IMR-90 (cell line): Measurements from ENCODE around the gene PRDM2. TPM values are rescaled to one million over a fixed set of nuclear protein-coding genes. Genes with fewer than 3 reads are reported as not detected.

Source experiments
- ATAC-seq: fragments of 200-7000 bp; cut with Tn5 transposase; 2 replicates; pipeline ENCODE4 v1.9.1; 2020; ENCODE audit warnings: low read depth, mild to moderate bottlenecking, moderate library complexity
- BruUV-seq: library from RNA; stranded (reverse); fragments of 400-500 nt; replicated peaks from 2 replicates; lab custom pipeline; 2021; lab: Mats Ljungman, UMichigan
- CTCF ChIA-PET: fragments of 300-600 bp; formaldehyde crosslinking; extraction: SDS; loops from one replicate; lab custom pipeline; 2021; ENCODE audit warnings: antibody characterized with exemption; lab: Yijun Ruan, JAX
- POLR2A ChIA-PET: fragments of 300-600 bp; sonication (Branson Sonifier 250); formaldehyde crosslinking; loops from one replicate; lab custom pipeline; 2022; ENCODE audit warnings: antibody characterized with exemption; ENCODE audit not compliant: unreplicated experiment; lab: Charles Lee
- DNase-seq: peaks from one replicate; pipeline ENCODE4 v3.0.0; 2013
- H2AFZ ChIP-seq: replicated peaks from 2 replicates; pipeline ENCODE3; 2013; ENCODE audit warnings: low read length, mild to moderate bottlenecking; ENCODE audit not compliant: poor library complexity
- H2AK5ac ChIP-seq: 2 replicates; pipeline ENCODE4 v1.6.1; 2013; ENCODE audit warnings: low read depth, low read length, inconsistent platforms
- H2AK9ac ChIP-seq: replicated peaks from 2 replicates; pipeline ENCODE3; 2013; ENCODE audit warnings: mild to moderate bottlenecking, low read depth, low read length, moderate library complexity; ENCODE audit not compliant: poor library complexity
- H2BK120ac ChIP-seq: 2 replicates; pipeline ENCODE4 v1.6.1; 2013; ENCODE audit warnings: low read depth, low read length, inconsistent platforms
- H2BK15ac ChIP-seq: 3 replicates; pipeline ENCODE4 v1.6.1; 2013; ENCODE audit warnings: low read depth, low read length, inconsistent platforms
- H2BK20ac ChIP-seq: 2 replicates; pipeline ENCODE4 v1.6.1; 2013; ENCODE audit warnings: low read depth, mild to moderate bottlenecking, inconsistent platforms, low read length, moderate library complexity
- H2BK5ac ChIP-seq: 2 replicates; pipeline ENCODE4 v1.6.1; 2013; ENCODE audit warnings: mild to moderate bottlenecking, low read depth, low read length, inconsistent platforms; ENCODE audit not compliant: poor library complexity, severe bottlenecking
- H3K14ac ChIP-seq: replicated peaks from 2 replicates; pipeline ENCODE4 v1.6.1; 2013; ENCODE audit warnings: low read depth, low read length, inconsistent platforms
- H3K18ac ChIP-seq: 2 replicates; pipeline ENCODE4 v1.6.1; 2013; ENCODE audit warnings: low read depth, low read length, control low read depth
- H3K23ac ChIP-seq: 2 replicates; pipeline ENCODE4 v1.6.1; 2013; ENCODE audit warnings: low read depth, low read length, inconsistent platforms
- H3K27ac ChIP-seq: 2 replicates; pipeline ENCODE4 v1.5.1; 2013; ENCODE audit warnings: mild to moderate bottlenecking, control low read depth, low read length; ENCODE audit not compliant: insufficient read depth
- H3K27me3 ChIP-seq: 2 replicates; pipeline ENCODE4 v1.6.1; 2013; ENCODE audit warnings: low read length; ENCODE audit not compliant: control insufficient read depth, insufficient read depth
- H3K36me3 ChIP-seq: 2 replicates; pipeline ENCODE4 v1.6.1; 2013; ENCODE audit warnings: low read length, mixed read lengths; ENCODE audit not compliant: control insufficient read depth, insufficient read depth
- H3K4ac ChIP-seq: 2 replicates; pipeline ENCODE4 v1.6.1; 2013; ENCODE audit warnings: low read depth, low read length, inconsistent platforms
- H3K4me1 ChIP-seq: 2 replicates; pipeline ENCODE4 v1.6.1; 2013; ENCODE audit warnings: low read length, mixed read lengths; ENCODE audit not compliant: control insufficient read depth, insufficient read depth
- H3K4me2 ChIP-seq: 2 replicates; pipeline ENCODE4 v1.6.1; 2013; ENCODE audit warnings: low read depth, mild to moderate bottlenecking, control low read depth, low read length, moderate library complexity
- H3K4me3 ChIP-seq: 2 replicates; pipeline ENCODE4 v1.5.1; 2013; ENCODE audit warnings: low read depth, mild to moderate bottlenecking, control low read depth, low read length, moderate library complexity; ENCODE audit not compliant: insufficient read depth
- H3K56ac ChIP-seq: 2 replicates; pipeline ENCODE4 v1.6.1; 2013; ENCODE audit warnings: low read length, inconsistent platforms; ENCODE audit not compliant: insufficient read depth; ENCODE audit errors: extremely low read depth
- H3K79me1 ChIP-seq, 2 experiments: 2 replicates each; pipeline ENCODE4 v1.6.1; 2013; ENCODE audit warnings: low read length in 2 of 2, inconsistent platforms in 1 of 2, low read depth in 1 of 2
- H3K9ac ChIP-seq: 2 replicates; pipeline ENCODE4 v1.6.1; 2013; ENCODE audit warnings: low read depth, low read length, control low read depth
- H3K9me1 ChIP-seq: 2 replicates; pipeline ENCODE4 v1.6.1; 2013; ENCODE audit warnings: low read length, inconsistent platforms; ENCODE audit not compliant: insufficient read depth
- H3K9me3 ChIP-seq: 2 replicates; pipeline ENCODE4 v1.6.1; 2013; ENCODE audit warnings: low read length; ENCODE audit not compliant: control insufficient read depth, insufficient read depth
- H4K20me1 ChIP-seq: 2 replicates; pipeline ENCODE4 v1.6.1; 2013; ENCODE audit warnings: low read length, inconsistent platforms; ENCODE audit not compliant: insufficient read depth
- H4K5ac ChIP-seq: 2 replicates; pipeline ENCODE4 v1.6.1; 2013; ENCODE audit warnings: mild to moderate bottlenecking, low read depth, low read length, control low read depth
- H4K8ac ChIP-seq, 2 experiments: 2 replicates each; pipeline ENCODE4 v1.6.1; 2013; ENCODE audit warnings: low read depth in 2 of 2, low read length in 2 of 2, control low read depth in 1 of 2, inconsistent platforms in 1 of 2
- H4K91ac ChIP-seq: 2 replicates; pipeline ENCODE4 v1.6.1; 2013; ENCODE audit warnings: low read depth, low read length, inconsistent platforms; ENCODE audit not compliant: insufficient read depth
- CHD1 ChIP-seq: IDR thresholded peaks from 2 replicates; pipeline ENCODE4 v1.6.1; 2012; ENCODE audit warnings: low read depth, low read length, improper control_type of control experiment
- MXI1 ChIP-seq: IDR thresholded peaks from 2 replicates; pipeline ENCODE4 v1.6.1; 2012; ENCODE audit warnings: low read depth, mild to moderate bottlenecking, low read length, moderate library complexity, borderline replicate concordance
- WGBS, 2 experiments: methylation state at CpG; one replicate each; pipeline versions ENCODE4 v1.1.5 to v1.1.7; 2013; ENCODE audit warnings: missing lambda C conversion rate in 2 of 2; ENCODE audit not compliant: insufficient read length in 1 of 2; ENCODE audit errors: extremely low coverage in 2 of 2; 5-methylcytosine and 5-hydroxymethylcytosine counted together
- dilution Hi-C: fragments of 300-500 bp; cut with HindIII; formaldehyde crosslinking; loops from one replicate; pipeline ENCODE4 v1.14.3; 2018; ENCODE audit warnings: low sequenced_read_pairs; ENCODE audit not compliant: unreplicated experiment
- in situ Hi-C: fragments of 300-500 bp; cut with MboI; formaldehyde crosslinking; loops from 3 replicates; pipeline ENCODE4 v1.14.3; 2019; ENCODE audit warnings: low sequenced_read_pairs, inconsistent platforms, mixed read lengths
- intact Hi-C: fragments of 100-400 bp; cut with micrococcal nuclease; formaldehyde crosslinking; loops from 2 replicates; pipeline ENCODE4 v1.10.0; 2022
- polyA plus RNA-seq, 3 experiments: library from polyadenylated mRNA; depleted of rRNA; stranded (reverse); fragments of >200 nt; gene quantifications; 2 replicates each; pipeline ENCODE4 v1.2.3, GENCODE V29; 2012; ENCODE audit warnings: low replicate concordance in 1 of 3
- total RNA-seq: library from RNA; depleted of rRNA; stranded (reverse); fragments of >200 nt; gene quantifications from 2 replicates; pipeline ENCODE4 v1.2.3, GENCODE V29; 2012

Gene PRDM2
- total and polyA plus RNA-seq, 2 of the 4 experiments (the other 2 are of a cell fraction): 3.4 to 8.9 TPM

- no peaks in the 10 kb centered on the region for H3K9me3 ChIP-seq
- no CpG with 5 or more reads among the region's 5 CpGs for WGBS, 2 experiments
- no peak overlapping the region for H2AK5ac ChIP-seq
- POLR2A ChIA-PET: no interaction called here
- no peak overlapping the region for H3K4ac ChIP-seq
- no peak overlapping the region for H2BK5ac ChIP-seq
- H2BK120ac ChIP-seq: no peak overlapping the region
- H3K23ac ChIP-seq: no peak overlapping the region
- no peaks in the 10 kb centered on the region for H3K27me3 ChIP-seq
- TF ChIP-seq MXI1 (no peak), CHD1 (no peak)
- no peak overlapping the region for H3K9ac ChIP-seq
- no peaks in the 10 kb centered on the region for H4K20me1 ChIP-seq
- no peak overlapping the region for H3K4me3 ChIP-seq
- H3K56ac ChIP-seq: no peak overlapping the region
- H3K18ac ChIP-seq: no peak overlapping the region
- no peak overlapping the region for H4K8ac ChIP-seq
- H3K4me2 ChIP-seq: no peak overlapping the region
- H3K36me3 ChIP-seq: no peaks in the 10 kb centered on the region
- ATAC-seq (no peak), DNase-seq (no peak)
- no peak overlapping the region for H2BK15ac ChIP-seq
- intact Hi-C loops (no loop called here), in situ Hi-C loops (no loop called here), dilution Hi-C loops (no loop called here)
- H2AK9ac ChIP-seq: no peak overlapping the region
- H3K27ac ChIP-seq: no peak overlapping the region
- no peaks in the 10 kb centered on the region for H3K79me1 ChIP-seq
- no peak overlapping the region for H4K91ac ChIP-seq
- no peak overlapping the region for H2AFZ ChIP-seq
- H2BK20ac ChIP-seq: no peak overlapping the region
- no TSS peak for BruUV-seq
- no peaks in the 10 kb centered on the region for H3K4me1 ChIP-seq
- CTCF ChIA-PET: interaction anchor here (1.0 kb wide), 1 partner anchor 41 kb away, joined by 3 read pairs; no protein-coding TSS in a partner anchor
- no peak overlapping the region for H3K14ac ChIP-seq
- no peaks in the 10 kb centered on the region for H3K9me1 ChIP-seq
- H4K5ac ChIP-seq: no peak overlapping the region
These were observed 25.6 kb upstream of the PRDM2 start for GRCh38 chr1:13674377-13674776.
